ENCODE measurements around the gene HELZ2.

Gene HELZ2

GRCh38 chr20:63543733-63544132, 30.3 kb downstream of the HELZ2 start:
- Histone ChIP-seq H3K27me3 (ENCODE audit: low read depth, low read length) (peaks cover 14% of the 10 kb centered on the region), H3K4me1 (ENCODE audit: control insufficient read depth in 1 of 2, insufficient read depth in 2 of 2, low read length in 2 of 2) (no peaks in the 10 kb centered on the region)

GRCh38 chr20:63543131-63543530, 30.9 kb downstream of the HELZ2 start:
- no peak overlapping the region for H3K27ac ChIP-seq (ENCODE audit: low read length)
- peaks cover 8% of the 10 kb centered on the region for H3K27me3 ChIP-seq (ENCODE audit: low read depth, low read length)
- H3K4me3 ChIP-seq (ENCODE audit: low read depth in 1 of 2, low read length in 2 of 2), result no peak overlapping the region
- H3K9me3 ChIP-seq (ENCODE audit: control insufficient read depth in 1 of 2, low read length in 2 of 2), result no peaks in the 10 kb centered on the region
- no peaks in the 10 kb centered on the region for H3K36me3 ChIP-seq (ENCODE audit: control insufficient read depth in 1 of 2, insufficient read depth in 2 of 2, low read length in 2 of 2)
- no peaks in the 10 kb centered on the region for H3K4me1 ChIP-seq (ENCODE audit: control insufficient read depth in 1 of 2, insufficient read depth in 2 of 2, low read length in 2 of 2)

More at GRCh38 chr20:63543733-63544132, 30.3 kb downstream of the HELZ2 start:
- Histone ChIP-seq H3K27ac (ENCODE audit: low read length) (no peak overlapping the region), H3K36me3 (ENCODE audit: control insufficient read depth in 1 of 2, insufficient read depth in 2 of 2, low read length in 2 of 2) (no peaks in the 10 kb centered on the region), H3K9me3 (ENCODE audit: control insufficient read depth in 1 of 2, low read length in 2 of 2) (no peaks in the 10 kb centered on the region), H3K4me3 (ENCODE audit: low read depth in 1 of 2, low read length in 2 of 2) (no peak overlapping the region)

- H3K27me3 ChIP-seq (ENCODE audit: low read depth, low read length), result peaks cover 4% of the 10 kb centered on the region
- peaks cover 0 to 3% of the 10 kb centered on the region in 2 donors for H3K4me1 ChIP-seq (ENCODE audit: control insufficient read depth in 1 of 2, insufficient read depth in 2 of 2, low read length in 2 of 2)
- no peak overlapping the region for H3K27ac ChIP-seq (ENCODE audit: low read length)
- no peaks in the 10 kb centered on the region for H3K36me3 ChIP-seq (ENCODE audit: control insufficient read depth in 1 of 2, insufficient read depth in 2 of 2, low read length in 2 of 2)
- no peaks in the 10 kb centered on the region for H3K9me3 ChIP-seq (ENCODE audit: control insufficient read depth in 1 of 2, low read length in 2 of 2)
- no peak overlapping the region for H3K4me3 ChIP-seq (ENCODE audit: low read depth in 1 of 2, low read length in 2 of 2)
These were observed 31.3 kb downstream of the HELZ2 start for GRCh38 chr20:63542696-63543095.

GRCh38 chr20:63542031-63542559, 31.9 kb downstream of the HELZ2 start:
- Histone ChIP-seq H3K4me3 (ENCODE audit: low read depth in 1 of 2, low read length in 2 of 2) (no peak overlapping the region), H3K27ac (ENCODE audit: low read length) (no peak overlapping the region), H3K27me3 (ENCODE audit: low read depth, low read length) (peaks cover 4% of the 10 kb centered on the region), H3K4me1 (ENCODE audit: control insufficient read depth in 1 of 2, insufficient read depth in 2 of 2, low read length in 2 of 2) (peaks cover 0 to 9% of the 10 kb centered on the region in 2 donors), H3K36me3 (ENCODE audit: control insufficient read depth in 1 of 2, insufficient read depth in 2 of 2, low read length in 2 of 2) (no peaks in the 10 kb centered on the region), H3K9me3 (ENCODE audit: control insufficient read depth in 1 of 2, low read length in 2 of 2) (no peaks in the 10 kb centered on the region)

GRCh38 chr20:63541371-63541770, 32.7 kb downstream of the HELZ2 start:
- no peak overlapping the region for H3K27ac ChIP-seq (ENCODE audit: low read length)
- H3K36me3 ChIP-seq (ENCODE audit: control insufficient read depth in 1 of 2, insufficient read depth in 2 of 2, low read length in 2 of 2), result no peaks in the 10 kb centered on the region
- no peaks in the 10 kb centered on the region for H3K9me3 ChIP-seq (ENCODE audit: control insufficient read depth in 1 of 2, low read length in 2 of 2)
- peaks cover 4% of the 10 kb centered on the region for H3K27me3 ChIP-seq (ENCODE audit: low read depth, low read length)
- no peak overlapping the region for H3K4me3 ChIP-seq (ENCODE audit: low read depth in 1 of 2, low read length in 2 of 2)
- H3K4me1 ChIP-seq (ENCODE audit: control insufficient read depth in 1 of 2, insufficient read depth in 2 of 2, low read length in 2 of 2), result peaks cover 0 to 10% of the 10 kb centered on the region in 2 donors

GRCh38 chr20:63540417-63541186, 33.4 kb downstream of the HELZ2 start:
- Histone ChIP-seq H3K4me1 (ENCODE audit: control insufficient read depth in 1 of 2, insufficient read depth in 2 of 2, low read length in 2 of 2) (peaks cover 0 to 10% of the 10 kb centered on the region in 2 donors), H3K36me3 (ENCODE audit: control insufficient read depth in 1 of 2, insufficient read depth in 2 of 2, low read length in 2 of 2) (no peaks in the 10 kb centered on the region), H3K27ac (ENCODE audit: low read length) (no peak overlapping the region), H3K27me3 (ENCODE audit: low read depth, low read length) (no peaks in the 10 kb centered on the region), H3K4me3 (ENCODE audit: low read depth in 1 of 2, low read length in 2 of 2) (no peak overlapping the region), H3K9me3 (ENCODE audit: control insufficient read depth in 1 of 2, low read length in 2 of 2) (no peaks in the 10 kb centered on the region)

GRCh38 chr20:63539441-63540370, 34.3 kb downstream of the HELZ2 start:
- no peaks in the 10 kb centered on the region for H3K36me3 ChIP-seq (ENCODE audit: control insufficient read depth in 1 of 2, insufficient read depth in 2 of 2, low read length in 2 of 2)
- no peak overlapping the region for H3K27ac ChIP-seq (ENCODE audit: low read length)
- no peaks in the 10 kb centered on the region for H3K27me3 ChIP-seq (ENCODE audit: low read depth, low read length)
- H3K4me3 ChIP-seq (ENCODE audit: low read depth in 1 of 2, low read length in 2 of 2), result no peak overlapping the region
- H3K9me3 ChIP-seq (ENCODE audit: control insufficient read depth in 1 of 2, low read length in 2 of 2), result no peaks in the 10 kb centered on the region
- peaks cover 0 to 10% of the 10 kb centered on the region in 2 donors for H3K4me1 ChIP-seq (ENCODE audit: control insufficient read depth in 1 of 2, insufficient read depth in 2 of 2, low read length in 2 of 2)

- H3K27ac ChIP-seq (ENCODE audit: low read length), result no peak overlapping the region
- no peaks in the 10 kb centered on the region for H3K9me3 ChIP-seq (ENCODE audit: control insufficient read depth in 1 of 2, low read length in 2 of 2)
- H3K36me3 ChIP-seq (ENCODE audit: control insufficient read depth in 1 of 2, insufficient read depth in 2 of 2, low read length in 2 of 2), result no peaks in the 10 kb centered on the region
- no peaks in the 10 kb centered on the region for H3K27me3 ChIP-seq (ENCODE audit: low read depth, low read length)
- peaks cover 0 to 10% of the 10 kb centered on the region in 2 donors for H3K4me1 ChIP-seq (ENCODE audit: control insufficient read depth in 1 of 2, insufficient read depth in 2 of 2, low read length in 2 of 2)
- no peak overlapping the region for H3K4me3 ChIP-seq (ENCODE audit: low read depth in 1 of 2, low read length in 2 of 2)
These were observed 35.0 kb downstream of the HELZ2 start for GRCh38 chr20:63539092-63539430.

GRCh38 chr20:63538204-63539091, 35.6 kb downstream of the HELZ2 start:
- Histone ChIP-seq H3K9me3 (ENCODE audit: control insufficient read depth in 1 of 2, low read length in 2 of 2) (no peaks in the 10 kb centered on the region), H3K27me3 (ENCODE audit: low read depth, low read length) (no peaks in the 10 kb centered on the region), H3K4me1 (ENCODE audit: control insufficient read depth in 1 of 2, insufficient read depth in 2 of 2, low read length in 2 of 2) (peaks cover 0 to 10% of the 10 kb centered on the region in 2 donors), H3K27ac (ENCODE audit: low read length) (no peak overlapping the region), H3K36me3 (ENCODE audit: control insufficient read depth in 1 of 2, insufficient read depth in 2 of 2, low read length in 2 of 2) (no peaks in the 10 kb centered on the region), H3K4me3 (ENCODE audit: low read depth in 1 of 2, low read length in 2 of 2) (peak overlapping the region in 1 of 2 donors; percentile 6)

GRCh38 chr20:63537525-63538203, 36.4 kb downstream of the HELZ2 start:
- H3K4me3 ChIP-seq (ENCODE audit: low read depth in 1 of 2, low read length in 2 of 2), result peak overlapping the region in 1 of 2 donors; percentile 6
- no peaks in the 10 kb centered on the region for H3K27me3 ChIP-seq (ENCODE audit: low read depth, low read length)
- H3K36me3 ChIP-seq (ENCODE audit: control insufficient read depth in 1 of 2, insufficient read depth in 2 of 2, low read length in 2 of 2), result no peaks in the 10 kb centered on the region
- H3K4me1 ChIP-seq (ENCODE audit: control insufficient read depth in 1 of 2, insufficient read depth in 2 of 2, low read length in 2 of 2), result peaks cover 0 to 10% of the 10 kb centered on the region in 2 donors
- no peaks in the 10 kb centered on the region for H3K9me3 ChIP-seq (ENCODE audit: control insufficient read depth in 1 of 2, low read length in 2 of 2)
- peak overlapping the region; percentile 45 for H3K27ac ChIP-seq (ENCODE audit: low read length)

Measured in muscle layer of duodenum (tissue), 2 donors.